ENCODE results near the gene NME5. TPM values are rescaled to one million over a fixed set of nuclear protein-coding genes. Genes with fewer than 3 reads are reported as not detected.

The NME5 gene, protein sequence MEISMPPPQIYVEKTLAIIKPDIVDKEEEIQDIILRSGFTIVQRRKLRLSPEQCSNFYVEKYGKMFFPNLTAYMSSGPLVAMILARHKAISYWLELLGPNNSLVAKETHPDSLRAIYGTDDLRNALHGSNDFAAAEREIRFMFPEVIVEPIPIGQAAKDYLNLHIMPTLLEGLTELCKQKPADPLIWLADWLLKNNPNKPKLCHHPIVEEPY
- total RNA-seq (1 to 10 TPM in 2 of 5 donors, not detected in 3; 1.5 to 2.3 TPM), polyA plus RNA-seq (1 to 10 TPM; 2.0 to 2.7 (median 2.1) TPM)
- long read RNA-seq, donor 1, partial matches to known transcripts = 0 of 1 reads
- long read RNA-seq, donor 1, other reads (novel, unspliced or antisense) = 0 of 1 reads
- long read RNA-seq, donor 2, partial matches to known transcripts = 0 of 1 reads
- long read RNA-seq, donor 2, other reads (novel, unspliced or antisense) = 0 of 1 reads
- long read RNA-seq, donor 3, partial matches to known transcripts = 0 of 1 reads
- long read RNA-seq, donor 3, other reads (novel, unspliced or antisense) = 0 of 1 reads
- long read RNA-seq, donor 4 = 0 reads
- long read RNA-seq, donor 5, partial matches to known transcripts = 0 of 1 reads
- long read RNA-seq, donor 5, other reads (novel, unspliced or antisense) = 0 of 1 reads
- long read RNA-seq, donor 6, partial matches to known transcripts = 0 of 5 reads
- long read RNA-seq, donor 6, other reads (novel, unspliced or antisense) = 0 of 5 reads
- long read RNA-seq, donor 7, partial matches to known transcripts = 0 of 1 reads
- long read RNA-seq, donor 7, other reads (novel, unspliced or antisense) = 0 of 1 reads
- long read RNA-seq, donor 8 = 0 reads
- long read RNA-seq, donor 9 = 0 reads
- long read RNA-seq, donor 10 = 0 reads

DNA sequence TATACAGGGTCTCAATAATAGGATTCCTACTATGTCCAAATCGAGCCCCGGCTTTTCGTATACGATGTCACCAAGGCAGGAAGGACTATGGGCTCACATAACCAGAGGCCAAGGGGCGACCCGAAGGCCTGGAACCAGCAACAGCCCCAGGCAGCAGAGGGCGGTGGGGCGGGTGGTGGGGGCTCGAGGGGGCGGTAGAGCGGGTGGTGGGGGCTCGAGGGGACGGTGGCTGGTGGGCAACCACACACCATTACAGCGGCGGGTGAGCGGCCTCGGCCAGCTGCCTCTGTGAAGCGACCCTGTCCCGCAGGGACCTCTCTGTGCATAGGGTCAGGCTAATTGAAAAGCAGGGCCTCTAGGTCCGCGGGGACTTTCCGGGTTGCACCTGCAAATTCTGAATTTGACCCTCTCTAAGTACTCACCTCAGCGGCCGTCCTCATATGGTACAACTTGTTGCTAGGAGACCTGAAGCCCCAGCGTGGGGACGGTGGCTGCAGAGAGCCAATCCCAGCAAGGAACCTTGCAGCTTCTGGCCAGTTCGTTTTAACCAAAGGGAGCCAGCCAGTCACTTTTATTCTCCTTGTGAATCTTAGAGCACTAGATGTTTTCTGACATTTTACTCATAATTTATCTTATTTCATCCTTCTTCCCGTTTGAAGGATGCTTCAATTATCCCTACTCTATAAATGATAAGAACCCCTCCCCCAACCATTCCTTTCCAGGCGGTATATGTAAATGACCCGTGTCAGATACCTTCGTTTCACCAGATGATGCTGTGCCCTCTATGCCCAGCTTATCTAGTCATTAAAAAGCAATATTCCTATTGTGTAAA is at the start of gene NME5:
TSS of gene NME5 (minus strand) at position 480 of the 832 bp plus-strand sequence. CDS start 648 bp downstream, outside the sequence.
- Histone ChIP-seq H3K9me3 (no peaks in the 10 kb centered on the region), H3K27ac (peak within 1 kb of the TSS in 1 of 5 donors; percentile 12), H3K36me3 (no peaks in the 10 kb centered on the region), H3K27me3 (peaks cover 0 to 8% (median 0%) of the 10 kb centered on the region in 3 donors), H3K4me1 (peaks cover 0 to 16% (median 9%) of the 10 kb centered on the region in 4 donors), H3K4me3 (peak within 1 kb of the TSS; percentile 59 to 83 (median 64))
- 3 to 9% (median 5%) methylated on average over 18 to 31 of the region's 31 CpGs for WGBS, 5 donors
- intact Hi-C loops (cut with DNase I; ENCODE audit: low total_unique reads) = loop anchor here (10.0 kb wide), 1 partner anchor 364 kb away; no protein-coding TSS in a partner anchor
- peak; percentile 75 to 90 for DNase-seq
- peak in 1 of 3 donors; percentile 53 for TF ChIP-seq POLR2AphosphoS5 (IDR thresholded peaks at IDR 0.05)
- TF ChIP-seq POLR2A (IDR thresholded peaks at IDR 0.05) = no peak
- TF ChIP-seq, protein P1, sequence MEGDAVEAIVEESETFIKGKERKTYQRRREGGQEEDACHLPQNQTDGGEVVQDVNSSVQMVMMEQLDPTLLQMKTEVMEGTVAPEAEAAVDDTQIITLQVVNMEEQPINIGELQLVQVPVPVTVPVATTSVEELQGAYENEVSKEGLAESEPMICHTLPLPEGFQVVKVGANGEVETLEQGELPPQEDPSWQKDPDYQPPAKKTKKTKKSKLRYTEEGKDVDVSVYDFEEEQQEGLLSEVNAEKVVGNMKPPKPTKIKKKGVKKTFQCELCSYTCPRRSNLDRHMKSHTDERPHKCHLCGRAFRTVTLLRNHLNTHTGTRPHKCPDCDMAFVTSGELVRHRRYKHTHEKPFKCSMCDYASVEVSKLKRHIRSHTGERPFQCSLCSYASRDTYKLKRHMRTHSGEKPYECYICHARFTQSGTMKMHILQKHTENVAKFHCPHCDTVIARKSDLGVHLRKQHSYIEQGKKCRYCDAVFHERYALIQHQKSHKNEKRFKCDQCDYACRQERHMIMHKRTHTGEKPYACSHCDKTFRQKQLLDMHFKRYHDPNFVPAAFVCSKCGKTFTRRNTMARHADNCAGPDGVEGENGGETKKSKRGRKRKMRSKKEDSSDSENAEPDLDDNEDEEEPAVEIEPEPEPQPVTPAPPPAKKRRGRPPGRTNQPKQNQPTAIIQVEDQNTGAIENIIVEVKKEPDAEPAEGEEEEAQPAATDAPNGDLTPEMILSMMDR (IDR thresholded peaks at IDR 0.05) = no peak

DNA sequence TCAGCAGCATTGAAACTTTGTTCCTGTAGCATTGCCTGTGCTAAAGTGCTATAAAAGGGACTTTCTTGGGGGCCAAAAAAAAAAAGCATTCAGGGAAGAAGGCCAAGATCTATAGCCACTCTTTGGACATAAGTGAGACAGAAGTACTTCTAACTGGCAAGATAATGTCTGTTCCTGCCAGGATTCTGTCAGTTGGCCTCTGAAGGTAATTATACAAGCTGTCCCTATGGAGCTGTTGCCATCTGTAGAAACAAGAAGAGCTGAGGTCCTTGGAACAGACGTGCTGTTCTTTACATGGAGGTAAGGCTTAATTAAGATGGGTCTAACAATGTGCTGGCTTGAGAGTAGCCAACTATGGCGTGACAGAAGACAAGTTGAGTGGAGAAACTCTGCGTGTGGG is 49.4 kb upstream of the NME5 start:
- H3K36me3 ChIP-seq = peaks cover 59 to 100% (median 100%) of the 10 kb centered on the region in 4 donors

DNA sequence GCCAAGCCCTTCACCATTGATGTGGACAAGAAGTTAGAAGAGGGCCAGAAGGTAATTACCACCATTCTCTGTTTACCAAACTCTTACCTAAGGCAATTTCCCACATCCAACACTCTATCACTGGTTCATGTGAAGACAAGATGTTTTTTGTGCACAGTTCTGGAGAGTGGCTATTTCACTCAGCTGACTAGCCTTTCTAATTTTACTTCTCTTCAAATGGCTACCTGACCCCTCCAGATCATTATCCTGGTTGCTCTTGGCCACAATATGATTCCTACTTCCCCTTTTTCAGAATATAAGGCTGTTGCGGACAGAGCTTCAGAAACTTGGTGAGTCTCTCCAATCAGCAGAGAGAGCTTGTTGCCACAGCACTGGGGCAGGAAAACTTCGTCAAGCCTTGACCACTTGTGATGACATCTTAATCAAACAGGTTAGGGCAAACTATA is 46.8 kb upstream of the NME5 start:
- DNase-seq = no peak
- intact Hi-C loops (cut with DNase I; ENCODE audit: low total_unique reads) = no loop called here
- H3K36me3 ChIP-seq = peaks cover 33 to 86% (median 76%) of the 10 kb centered on the region in 4 donors
- H3K4me3 ChIP-seq = no peak overlapping the region
- no peaks in the 10 kb centered on the region for H3K4me1 ChIP-seq
- H3K27me3 ChIP-seq = no peaks in the 10 kb centered on the region
- TF ChIP-seq, protein P1 (IDR thresholded peaks at IDR 0.05) = no peak
- no peak for TF ChIP-seq POLR2A (IDR thresholded peaks at IDR 0.05)
- no peak for TF ChIP-seq EP300 (IDR thresholded peaks at IDR 0.05)
- no peak for TF ChIP-seq POLR2AphosphoS5 (IDR thresholded peaks at IDR 0.05)
- H3K27ac ChIP-seq = no peak overlapping the region
- WGBS, 5 donors = 80 to 90% (median 86%) methylated on average over 2 of the region's 2 CpGs
- H3K9me3 ChIP-seq = no peaks in the 10 kb centered on the region

More for the DNA sequence above, 49.4 kb upstream of the NME5 start:
- Histone ChIP-seq H3K27ac (no peak overlapping the region), H3K9me3 (no peaks in the 10 kb centered on the region), H3K4me1 (no peaks in the 10 kb centered on the region), H3K4me3 (no peak overlapping the region), H3K27me3 (no peaks in the 10 kb centered on the region)
- DNase-seq = no peak
- intact Hi-C loops (cut with DNase I; ENCODE audit: low total_unique reads) = no loop called here
- WGBS, 5 donors = 73 to 91% (median 88%) methylated on average over 3 of the region's 3 CpGs
- TF ChIP-seq, protein P1 (IDR thresholded peaks at IDR 0.05) = no peak
- no peak for TF ChIP-seq EP300 (IDR thresholded peaks at IDR 0.05)
- no peak for TF ChIP-seq POLR2A (IDR thresholded peaks at IDR 0.05)
- TF ChIP-seq POLR2AphosphoS5 (IDR thresholded peaks at IDR 0.05) = no peak
